GM19043 (cell line): Measurements from ENCODE around the gene ASPA.
"Not testable (repeated sequence)": the region's sequence is repeated elsewhere in the genome, so short reads cannot be mapped to it uniquely, and the experiment has no call there.

Source experiments
- ATAC-seq: cut with Tn5 transposase; IDR thresholded peaks from one replicate; pipeline ENCODE4 v1.9.1; 2021; ENCODE audit warnings: low read depth; ENCODE audit not compliant: unreplicated experiment

The ASPA gene

GRCh38 chr17:3507071-3507470 is 31.3 kb downstream of the ASPA start:
- no peak for ATAC-seq

GRCh38 chr17:3507869-3508268 is 32.1 kb downstream of the ASPA start:
- ATAC-seq = no peak

DNA sequence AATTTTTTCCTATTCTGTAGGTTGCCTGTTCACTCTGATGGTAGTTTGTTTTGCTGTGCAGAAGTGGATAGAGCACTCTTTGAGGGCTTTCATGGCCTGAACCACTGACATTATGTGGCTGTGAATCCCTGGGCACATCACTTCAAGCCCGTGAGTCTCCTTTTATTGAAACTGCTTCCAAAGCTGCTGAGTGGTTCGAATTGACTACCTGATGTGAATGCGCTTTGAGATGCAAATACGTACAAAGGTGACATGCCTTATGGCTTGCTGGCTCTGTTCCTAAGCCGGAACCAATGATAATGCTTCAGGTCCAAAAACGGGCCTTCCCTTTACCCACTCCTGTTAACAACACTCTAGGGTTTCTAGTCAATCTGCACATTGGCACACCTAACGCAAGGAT is 34.3 kb downstream of the ASPA start:
- ATAC-seq = no peak

GRCh38 chr17:3511852-3512504 is 36.2 kb downstream of the ASPA start:
- ATAC-seq = no peak

- ATAC-seq = no peak
These were observed 36.8 kb downstream of the ASPA start for GRCh38 chr17:3512505-3513171.

DNA sequence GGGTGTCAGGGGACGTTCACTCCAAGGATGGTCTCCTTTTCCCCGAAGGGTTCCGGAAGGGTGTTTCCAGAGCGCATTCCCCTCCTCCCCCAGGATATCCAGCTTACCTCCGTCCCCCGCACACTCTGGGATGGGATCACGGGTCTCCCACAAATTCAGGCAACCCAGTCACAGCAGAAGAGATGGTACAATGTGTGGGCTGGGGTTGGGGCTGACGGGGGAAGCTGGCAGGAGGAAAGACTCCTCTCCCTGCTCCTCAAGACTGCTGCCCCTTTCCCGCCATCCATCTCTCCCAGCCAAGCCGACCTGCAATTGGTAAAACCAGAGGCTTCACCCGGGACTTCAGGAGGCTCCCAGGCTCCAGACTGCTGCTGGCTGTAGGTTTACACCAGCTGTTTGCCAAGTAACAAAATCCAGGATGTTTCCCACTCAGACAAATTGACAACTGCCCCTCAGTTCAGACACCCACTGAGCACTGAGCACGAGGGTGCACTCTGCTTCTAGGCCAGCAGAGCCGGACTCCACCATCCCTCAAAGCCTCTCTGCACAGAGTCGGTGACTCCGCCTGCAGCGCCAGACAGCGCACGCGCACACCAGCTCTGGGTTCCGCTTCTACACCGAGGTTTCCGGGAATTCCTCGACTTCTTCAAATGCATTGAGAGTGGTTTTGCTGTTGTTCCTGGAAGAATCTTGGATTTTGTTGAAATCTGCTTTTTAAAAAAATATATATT is 37.7 kb downstream of the ASPA start:
- ATAC-seq = no peak

DNA sequence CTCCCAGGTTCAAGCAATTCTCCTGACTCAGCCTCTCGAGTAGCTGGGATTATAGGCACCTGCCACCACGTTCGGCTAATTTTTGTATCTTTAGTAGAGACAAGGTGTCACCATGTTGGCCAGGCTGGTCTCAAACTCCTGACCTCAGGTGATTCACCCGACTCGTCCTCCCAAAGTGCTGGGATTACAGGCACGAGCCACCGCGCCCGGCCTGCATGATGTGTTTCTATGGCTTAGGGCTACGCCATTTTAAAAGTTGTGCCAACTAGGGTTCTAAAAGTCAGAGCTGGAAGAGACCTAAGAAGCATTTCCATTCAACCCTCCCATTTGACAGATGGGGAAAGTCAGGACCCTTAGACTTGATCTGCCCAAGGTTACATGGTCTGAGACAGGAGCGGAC is 38.4 kb downstream of the ASPA start:
- ATAC-seq = not testable (repeated sequence)

DNA sequence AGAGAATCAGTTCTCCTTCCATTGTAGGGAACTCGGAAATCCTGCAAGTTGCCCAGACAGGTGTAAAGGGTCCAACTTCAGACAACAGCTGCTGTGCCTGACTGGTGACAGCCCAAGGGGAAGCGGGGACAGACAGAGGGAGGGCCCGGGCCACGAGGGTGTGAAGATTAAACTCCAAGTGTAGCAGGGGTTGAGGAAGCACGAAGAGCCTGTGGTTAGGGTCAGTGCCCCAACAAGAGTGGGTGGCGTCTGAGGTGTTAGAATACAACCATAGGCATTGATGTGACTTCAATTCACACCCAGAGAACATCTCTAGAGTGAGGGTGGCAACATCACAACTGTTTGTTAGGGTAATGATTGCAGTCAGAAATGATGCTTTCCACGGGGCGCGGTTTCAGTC is 39.1 kb downstream of the ASPA start:
- no peak for ATAC-seq

DNA sequence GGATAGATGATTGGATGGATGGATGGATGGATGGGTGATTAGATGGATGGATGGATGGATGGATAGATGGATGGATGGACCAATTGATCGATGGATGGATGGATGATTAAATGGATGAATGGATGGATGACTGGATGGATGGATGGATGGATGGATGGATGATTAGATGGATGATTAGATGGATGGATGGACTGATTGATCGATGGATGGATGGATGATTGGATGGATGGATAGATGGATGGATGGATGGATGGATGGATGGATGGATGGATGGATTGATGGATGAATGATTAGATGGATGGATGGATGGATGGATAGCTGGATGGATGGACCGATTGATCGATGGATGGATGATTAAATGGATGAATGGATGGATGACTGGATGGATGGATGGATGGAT is 43.7 kb downstream of the ASPA start:
- not testable (repeated sequence) for ATAC-seq

DNA sequence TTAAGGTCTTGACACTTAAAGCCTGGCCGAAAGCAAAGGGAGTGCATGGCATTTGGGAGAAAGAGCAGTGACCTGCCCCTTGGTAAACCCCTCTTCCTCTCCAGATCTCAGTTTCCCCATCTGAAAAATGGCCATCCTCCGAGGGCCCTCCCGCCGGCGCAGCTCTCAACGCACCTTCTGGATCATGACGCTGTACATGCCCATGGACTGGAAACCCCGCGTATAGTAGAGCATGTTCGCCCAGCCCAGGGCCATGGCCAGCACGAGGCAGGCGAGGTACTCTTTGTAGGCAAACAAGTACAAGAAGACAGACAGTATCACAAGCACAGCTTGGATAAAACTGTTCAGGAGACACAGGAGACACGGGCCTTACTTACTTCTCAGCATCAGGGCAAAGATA is 48.2 kb downstream of the ASPA start:
- ATAC-seq = no peak

- no peak for ATAC-seq
These were observed 50.7 kb downstream of the ASPA start for GRCh38 chr17:3526491-3526890.

DNA sequence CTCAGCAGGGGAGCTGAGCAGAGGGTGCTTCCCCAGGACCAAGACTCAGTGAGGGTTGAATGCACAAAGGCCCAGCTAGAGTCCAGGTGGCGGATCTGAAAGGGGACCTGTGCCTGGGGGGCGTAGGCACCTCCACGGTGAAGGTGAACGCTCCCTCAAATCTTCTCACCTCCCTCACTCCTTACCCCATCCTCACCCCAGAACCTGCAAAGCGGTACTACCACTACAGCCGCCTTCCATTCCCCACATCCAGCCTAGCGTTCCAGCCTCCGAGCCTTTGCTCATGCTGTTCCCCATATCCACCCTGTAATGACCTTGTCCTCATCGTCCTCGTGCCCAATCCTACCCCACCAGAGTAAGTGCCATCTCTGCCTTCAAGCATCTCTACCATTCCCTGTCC is 51.2 kb downstream of the ASPA start:
- no peak for ATAC-seq

GRCh38 chr17:3527468-3527867 is 51.7 kb downstream of the ASPA start:
- ATAC-seq = no peak

GRCh38 chr17:3527896-3528295 is 52.1 kb downstream of the ASPA start:
- no peak for ATAC-seq

GRCh38 chr17:3528403-3528851 is 52.6 kb downstream of the ASPA start:
- ATAC-seq = no peak

DNA sequence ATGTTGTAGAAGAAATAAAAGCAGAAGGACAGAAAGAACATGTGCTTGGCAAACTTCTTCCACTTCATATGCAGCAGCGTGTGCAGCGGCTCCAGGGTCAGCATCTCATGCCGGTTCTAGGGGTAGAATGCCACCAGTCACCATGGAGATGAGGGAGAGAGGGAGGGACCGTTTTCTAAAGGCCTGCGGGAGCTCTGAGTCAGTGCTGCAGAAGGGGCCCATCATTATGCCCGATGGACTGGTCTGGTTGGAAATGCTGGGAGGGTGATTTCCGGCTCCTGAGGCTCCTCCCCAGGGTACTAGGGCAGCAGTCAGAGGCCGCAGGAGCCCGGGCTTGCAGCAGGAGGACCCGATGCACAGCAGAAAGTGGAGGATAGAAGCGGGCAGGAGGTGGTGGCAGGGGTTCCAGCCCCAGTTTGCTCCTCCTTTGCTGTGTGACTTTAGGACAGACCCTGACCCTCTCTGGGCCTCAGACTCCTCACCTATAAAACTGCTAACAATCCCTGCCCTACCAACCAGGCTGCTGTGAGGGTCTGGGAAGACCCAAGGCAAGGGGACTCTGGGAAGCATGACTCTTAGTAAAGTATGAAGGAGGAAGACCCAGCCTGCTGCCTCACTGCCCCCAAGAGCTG is 53.2 kb downstream of the ASPA start:
- no peak for ATAC-seq

GRCh38 chr17:3529817-3530741 is 54.3 kb downstream of the ASPA start:
- ATAC-seq = no peak

GRCh38 chr17:3531266-3532101 is 55.7 kb downstream of the ASPA start:
- ATAC-seq = no peak

- no peak for ATAC-seq
These were observed 56.5 kb downstream of the ASPA start for GRCh38 chr17:3532106-3532858.
